ENCODE data around the gene ST6GALNAC3. TPM values are rescaled to one million over a fixed set of nuclear protein-coding genes. Genes with fewer than 3 reads are reported as not detected.
A peak's percentile ranks its signal among the peaks of the same experiment; 100 is the strongest.

ST6GALNAC3 gene
- total and polyA plus RNA-seq, 2 donors from 2014 or later, result 8.8 to 15.8 TPM

GRCh38 chr1:76463849-76464248 lies 389.3 kb downstream of the ST6GALNAC3 start:
- H3K4me1 ChIP-seq (ENCODE audit: control insufficient read depth in 2 of 3, insufficient read depth in 2 of 3, low read depth in 1 of 3, low read length in 3 of 3), result no peaks in the 10 kb centered on the region
- H3K27ac ChIP-seq (ENCODE audit: low read depth in 2 of 2, low read length in 2 of 2), result no peak overlapping the region
- H3K9ac ChIP-seq (ENCODE audit: low read length in 3 of 3), result no peak overlapping the region
- H3K27me3 ChIP-seq (ENCODE audit: control insufficient read depth, insufficient read depth, low read length), result no peaks in the 10 kb centered on the region
- DNase-seq (no peak), FAIRE-seq (no peak)
- intact Hi-C loops (cut with DNase I), result no loop called here
- H3K36me3 ChIP-seq (ENCODE audit: control insufficient read depth in 2 of 3, insufficient read depth in 3 of 3, low read length in 3 of 3), result no peaks in the 10 kb centered on the region
- no peak for TF ChIP-seq CTCF (IDR thresholded peaks at IDR 0.05; ENCODE audit: borderline replicate concordance, extremely low read depth, insufficient read depth)
- no peak overlapping the region for H3K4me3 ChIP-seq (ENCODE audit: low read length in 3 of 3)
- H3K9me3 ChIP-seq (ENCODE audit: control insufficient read depth in 2 of 3, insufficient read depth in 1 of 3, low read length in 3 of 3), result no peaks in the 10 kb centered on the region

- no peak overlapping the region for H3K27ac ChIP-seq (ENCODE audit: low read depth in 2 of 2, low read length in 2 of 2)
- no peak overlapping the region for H3K4me3 ChIP-seq (ENCODE audit: low read length in 3 of 3)
- no peaks in the 10 kb centered on the region for H3K9me3 ChIP-seq (ENCODE audit: control insufficient read depth in 2 of 3, insufficient read depth in 1 of 3, low read length in 3 of 3)
- no peak for TF ChIP-seq CTCF (IDR thresholded peaks at IDR 0.05; ENCODE audit: borderline replicate concordance, extremely low read depth, insufficient read depth)
- intact Hi-C loops (cut with DNase I), result no loop called here
- H3K27me3 ChIP-seq (ENCODE audit: control insufficient read depth, insufficient read depth, low read length), result no peaks in the 10 kb centered on the region
- peak in 1 of 5 donors; percentile 24 for DNase-seq
- H3K4me1 ChIP-seq (ENCODE audit: control insufficient read depth in 2 of 3, insufficient read depth in 2 of 3, low read depth in 1 of 3, low read length in 3 of 3), result no peaks in the 10 kb centered on the region
- FAIRE-seq, result no peak
- H3K9ac ChIP-seq (ENCODE audit: low read length in 3 of 3), result no peak overlapping the region
- no peaks in the 10 kb centered on the region for H3K36me3 ChIP-seq (ENCODE audit: control insufficient read depth in 2 of 3, insufficient read depth in 3 of 3, low read length in 3 of 3)
Measured at GRCh38 chr1:76465030-76465429, 390.5 kb downstream of the ST6GALNAC3 start.

GRCh38 chr1:76470166-76470565 lies 395.6 kb downstream of the ST6GALNAC3 start:
- Histone ChIP-seq H3K27ac (ENCODE audit: low read depth in 2 of 2, low read length in 2 of 2) (no peak overlapping the region), H3K9ac (ENCODE audit: low read length in 3 of 3) (no peak overlapping the region), H3K36me3 (ENCODE audit: control insufficient read depth in 2 of 3, insufficient read depth in 3 of 3, low read length in 3 of 3) (no peaks in the 10 kb centered on the region), H3K4me3 (ENCODE audit: low read length in 3 of 3) (no peak overlapping the region), H3K4me1 (ENCODE audit: control insufficient read depth in 2 of 3, insufficient read depth in 2 of 3, low read depth in 1 of 3, low read length in 3 of 3) (no peaks in the 10 kb centered on the region), H3K9me3 (ENCODE audit: control insufficient read depth in 2 of 3, insufficient read depth in 1 of 3, low read length in 3 of 3) (no peaks in the 10 kb centered on the region), H3K27me3 (ENCODE audit: control insufficient read depth, insufficient read depth, low read length) (no peaks in the 10 kb centered on the region)
- DNase-seq, result no peak
- intact Hi-C loops (cut with DNase I), result no loop called here
- FAIRE-seq, result no peak
- no peak for TF ChIP-seq CTCF (IDR thresholded peaks at IDR 0.05; ENCODE audit: borderline replicate concordance, extremely low read depth, insufficient read depth)

- no peak for TF ChIP-seq CTCF (IDR thresholded peaks at IDR 0.05; ENCODE audit: borderline replicate concordance, extremely low read depth, insufficient read depth)
- intact Hi-C loops (cut with DNase I), result no loop called here
- no peaks in the 10 kb centered on the region for H3K4me1 ChIP-seq (ENCODE audit: control insufficient read depth in 2 of 3, insufficient read depth in 2 of 3, low read depth in 1 of 3, low read length in 3 of 3)
- DNase-seq (no peak), FAIRE-seq (no peak)
- H3K36me3 ChIP-seq (ENCODE audit: control insufficient read depth in 2 of 3, insufficient read depth in 3 of 3, low read length in 3 of 3), result no peaks in the 10 kb centered on the region
- H3K27ac ChIP-seq (ENCODE audit: low read depth in 2 of 2, low read length in 2 of 2), result no peak overlapping the region
- no peaks in the 10 kb centered on the region for H3K27me3 ChIP-seq (ENCODE audit: control insufficient read depth, insufficient read depth, low read length)
- H3K9ac ChIP-seq (ENCODE audit: low read length in 3 of 3), result no peak overlapping the region
- H3K9me3 ChIP-seq (ENCODE audit: control insufficient read depth in 2 of 3, insufficient read depth in 1 of 3, low read length in 3 of 3), result no peaks in the 10 kb centered on the region
- no peak overlapping the region for H3K4me3 ChIP-seq (ENCODE audit: low read length in 3 of 3)
Measured at GRCh38 chr1:76471536-76471935, 397.0 kb downstream of the ST6GALNAC3 start.

All from kidney (tissue), 14 donors.